ENCODE measurements around the gene FAM184B. TPM values are rescaled to one million over a fixed set of nuclear protein-coding genes. Genes with fewer than 3 reads are reported as not detected.
"Not testable (repeated sequence)": the region's sequence is repeated elsewhere in the genome, so short reads cannot be mapped to it uniquely, and the experiment has no call there.

The FAM184B gene
- total RNA-seq, 2 experiments from 2014 or later, result not detected

DNA sequence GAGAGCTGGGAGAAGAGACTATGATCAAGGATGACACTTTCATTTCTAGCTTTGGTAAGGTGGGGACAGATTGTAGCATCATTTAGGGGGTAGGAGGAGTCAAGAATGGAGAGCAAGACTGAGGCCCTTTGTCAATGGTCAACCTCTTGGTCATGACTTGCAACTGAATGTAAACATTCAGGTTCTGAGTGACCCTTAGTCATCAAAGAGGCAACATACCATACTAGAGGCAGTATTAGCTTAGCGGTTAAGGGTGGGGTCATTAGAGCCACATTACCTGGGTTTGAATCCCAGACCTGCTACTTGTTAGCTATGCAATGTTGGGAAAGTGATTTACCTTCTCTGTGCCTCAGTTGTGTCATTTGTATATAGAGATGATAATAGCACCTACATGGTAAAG is 90.5 kb downstream of the FAM184B start:
- CTCF ChIA-PET, result no interaction called here
- POLR2A ChIA-PET, result no interaction called here

- POLR2A ChIA-PET, result no interaction called here
- CTCF ChIA-PET, result no interaction called here
Observed at GRCh38 chr4:17690135-17690534, 91.3 kb downstream of the FAM184B start.

DNA sequence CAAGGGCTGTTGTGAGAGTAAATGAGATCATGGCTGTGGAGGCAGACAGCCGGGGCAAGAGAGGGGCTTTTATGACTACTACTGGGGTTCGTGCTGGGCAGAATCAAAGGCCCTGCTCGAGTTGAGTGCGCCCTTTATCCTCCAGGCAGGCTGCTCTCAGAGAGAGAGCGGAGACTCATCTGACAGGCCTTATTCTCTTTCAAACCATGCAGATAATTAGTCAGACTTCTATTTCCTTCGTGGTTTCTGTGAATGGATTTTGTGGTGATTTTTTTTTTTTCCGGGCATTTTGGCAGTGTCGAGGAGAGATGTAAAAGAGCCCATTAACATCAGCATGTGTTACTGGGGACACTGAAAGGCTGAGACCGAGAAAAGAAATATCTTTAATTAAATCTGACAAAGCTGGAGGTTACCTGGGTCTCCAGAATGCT is 93.4 kb downstream of the FAM184B start:
- ChIA-PET CTCF (no interaction called here), POLR2A (no interaction called here)

DNA sequence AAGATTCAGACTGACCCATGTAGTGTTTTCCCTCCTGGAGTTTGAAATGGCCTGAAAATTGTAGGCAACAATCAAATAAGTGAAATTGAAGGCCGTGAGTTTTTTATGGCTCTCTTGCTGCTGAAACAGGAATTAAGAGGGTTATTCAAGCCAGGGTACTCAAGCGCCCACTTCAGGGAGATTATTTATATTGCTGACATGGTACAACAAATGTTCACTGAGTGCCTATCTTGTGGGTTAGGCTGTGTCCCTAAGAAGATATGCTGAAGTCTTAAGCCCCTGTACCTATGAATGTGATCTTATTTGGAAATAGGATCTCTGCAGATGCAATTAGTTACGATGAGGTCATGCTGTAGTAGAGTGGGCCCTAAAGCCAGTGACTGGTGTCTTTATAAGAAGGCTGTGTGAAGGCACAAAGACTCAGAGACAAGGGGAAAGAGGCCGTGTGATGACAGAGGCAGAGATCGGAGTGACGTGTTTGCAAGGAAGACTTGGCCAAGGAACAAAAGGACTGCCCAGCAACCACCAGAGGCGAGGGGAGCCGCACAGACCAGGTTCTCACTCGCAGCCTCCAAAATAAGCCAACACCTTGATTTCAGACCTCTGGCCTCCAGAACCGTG is 94.1 kb downstream of the FAM184B start:
- ChIA-PET POLR2A (no interaction called here), CTCF (no interaction called here)

DNA sequence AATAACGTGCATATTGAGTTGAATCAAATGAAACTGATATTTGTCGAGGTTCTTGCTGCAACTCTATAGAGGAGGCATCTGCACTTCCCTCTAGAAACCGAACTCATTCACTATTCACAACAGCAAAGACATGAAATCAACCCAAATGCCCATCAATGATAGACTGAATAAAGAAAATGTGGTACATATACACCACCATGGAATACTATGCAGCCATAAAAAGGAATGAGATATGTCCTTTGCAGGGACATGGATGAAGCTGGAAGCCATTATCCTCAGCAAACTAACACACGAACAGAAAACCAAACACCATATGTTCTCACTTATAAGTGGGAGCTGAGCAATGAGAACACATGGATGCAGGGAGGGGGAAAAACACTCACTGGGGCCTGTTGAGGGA is 96.8 kb downstream of the FAM184B start:
- POLR2A ChIA-PET, CTCF ChIA-PET: not testable (repeated sequence)

DNA sequence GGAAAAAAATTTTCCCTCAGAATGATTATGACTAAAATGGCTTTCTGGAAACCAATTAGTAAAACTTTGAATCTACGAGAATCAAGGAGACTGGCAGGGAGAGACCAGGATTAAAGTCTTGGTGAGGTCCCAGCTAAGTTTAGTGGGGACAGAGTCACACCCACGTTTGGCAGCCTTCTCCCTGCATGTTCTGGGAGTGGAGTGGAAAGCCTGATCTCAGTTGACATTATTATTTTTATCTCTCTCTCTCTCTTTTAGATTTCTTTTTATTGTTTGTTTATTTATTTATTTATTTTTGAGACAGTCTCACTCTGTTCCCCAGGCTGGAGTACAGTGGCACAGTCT is 99.2 kb downstream of the FAM184B start:
- CTCF ChIA-PET, result no interaction called here
- POLR2A ChIA-PET, result no interaction called here

GRCh38 chr4:17681281-17682221 is 99.9 kb downstream of the FAM184B start:
- CTCF ChIA-PET, result no interaction called here
- POLR2A ChIA-PET, result no interaction called here

GRCh38 chr4:17680559-17681280 is 100.7 kb downstream of the FAM184B start:
- ChIA-PET CTCF (no interaction called here), POLR2A (no interaction called here)

DNA sequence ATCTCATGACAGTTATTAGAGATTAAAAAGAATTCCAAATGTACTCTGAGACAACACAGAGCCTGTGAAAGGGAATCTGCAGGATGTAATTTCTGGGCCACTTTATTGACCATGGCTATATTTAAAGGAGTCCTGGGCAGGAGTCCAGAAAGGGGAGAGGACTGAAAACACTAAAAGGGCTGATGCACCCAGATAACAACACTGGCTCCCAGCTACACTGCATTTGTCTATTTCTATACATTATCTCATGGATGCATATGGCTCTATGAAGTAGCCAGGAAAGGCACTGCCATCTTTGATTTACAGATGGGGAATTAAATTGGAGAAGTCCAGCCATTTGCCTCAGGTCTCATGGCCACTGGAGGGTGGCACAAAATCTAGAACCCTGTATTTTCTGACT is 111.0 kb downstream of the FAM184B start:
- ChIA-PET POLR2A (no interaction called here), CTCF (no interaction called here)

- POLR2A ChIA-PET, result no interaction called here
- CTCF ChIA-PET, result no interaction called here
Observed at GRCh38 chr4:17667653-17668201, 113.7 kb downstream of the FAM184B start.

- POLR2A ChIA-PET, result no interaction called here
Observed at GRCh38 chr4:17667253-17667652, 114.2 kb downstream of the FAM184B start.

DNA sequence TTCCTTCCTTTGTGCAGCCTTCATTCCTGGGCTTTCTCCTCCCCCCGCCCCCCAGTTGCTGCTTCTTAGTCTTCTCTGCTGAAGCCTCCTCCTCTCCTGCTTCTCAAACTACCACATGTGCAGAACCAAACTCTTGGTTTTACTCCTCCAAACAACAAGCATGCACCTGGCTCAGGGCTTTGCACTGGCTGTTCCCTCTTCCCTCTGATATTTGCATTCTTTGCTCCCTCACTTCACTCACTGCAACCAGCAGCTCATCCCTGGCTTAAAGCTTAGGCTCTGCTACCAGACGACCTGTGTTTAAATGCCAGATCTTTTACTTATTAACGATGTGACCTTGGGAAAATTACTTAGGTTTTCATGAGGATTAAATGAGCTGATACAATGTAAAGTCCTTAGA is 115.6 kb downstream of the FAM184B start:
- ChIA-PET CTCF (no interaction called here), POLR2A (no interaction called here)

More at GRCh38 chr4:17667253-17667652, 114.2 kb downstream of the FAM184B start:
- CTCF ChIA-PET, result no interaction called here

GRCh38 chr4:17665346-17665745 is 116.1 kb downstream of the FAM184B start:
- CTCF ChIA-PET, result no interaction called here
- POLR2A ChIA-PET, result no interaction called here

- ChIA-PET POLR2A (no interaction called here), CTCF (no interaction called here)
Observed at GRCh38 chr4:17664755-17665154, 116.7 kb downstream of the FAM184B start.

GRCh38 chr4:17662694-17663093 is 118.7 kb downstream of the FAM184B start:
- ChIA-PET POLR2A (no interaction called here), CTCF (no interaction called here)

DNA sequence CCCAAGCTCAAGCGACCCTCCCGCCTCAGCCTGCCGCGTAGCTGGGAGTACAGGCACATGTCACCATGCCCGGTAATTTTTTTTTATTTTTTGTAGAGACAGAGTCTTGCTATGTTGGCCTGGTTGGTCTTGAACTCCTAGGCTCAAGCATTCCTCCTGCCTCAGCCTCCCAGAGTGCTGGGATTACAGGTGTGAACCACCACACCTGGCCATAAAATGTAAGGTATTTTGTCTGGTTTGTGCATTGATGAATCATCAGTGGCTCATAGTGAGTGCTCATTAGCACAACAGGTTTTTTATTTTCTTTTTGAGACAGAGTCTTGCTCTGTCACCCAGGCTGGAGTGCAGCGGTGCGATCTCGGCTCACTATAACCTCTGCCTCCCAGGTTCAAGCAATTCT is 122.2 kb downstream of the FAM184B start:
- POLR2A ChIA-PET, CTCF ChIA-PET: not testable (repeated sequence)

DNA sequence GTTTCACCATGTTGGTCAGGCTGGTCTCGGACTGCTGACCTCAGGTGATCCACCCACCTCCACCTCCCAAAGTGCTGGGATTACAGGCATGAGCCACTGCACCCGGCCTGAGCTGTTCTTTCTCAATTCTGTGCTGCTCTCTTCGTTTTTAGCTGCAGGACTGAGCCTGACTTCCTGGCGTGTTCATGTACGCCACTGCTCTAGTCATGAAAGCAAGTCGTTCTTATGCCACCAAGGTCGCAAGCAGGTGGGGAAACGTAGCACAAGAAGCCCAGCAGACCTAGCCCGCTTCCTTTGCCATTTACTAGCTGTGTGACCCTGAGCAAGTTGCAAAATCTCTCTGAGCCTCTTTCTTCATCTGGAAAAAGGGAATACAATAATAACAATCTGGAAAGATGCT is 123.6 kb downstream of the FAM184B start:
- ChIA-PET CTCF (interaction anchor here (0.6 kb wide), 1 partner anchor 938 kb away, joined by 3 read pairs; no protein-coding TSS in a partner anchor), POLR2A (no interaction called here)

- POLR2A ChIA-PET, result no interaction called here
- CTCF ChIA-PET, result no interaction called here
Observed at GRCh38 chr4:17657090-17657489, 124.3 kb downstream of the FAM184B start.

GRCh38 chr4:17654701-17655100 is 126.7 kb downstream of the FAM184B start:
- ChIA-PET POLR2A (no interaction called here), CTCF (no interaction called here)

GRCh38 chr4:17650406-17650805 is 131.0 kb downstream of the FAM184B start:
- CTCF ChIA-PET, result no interaction called here
- POLR2A ChIA-PET, result no interaction called here

GRCh38 chr4:17647927-17648326 is 133.5 kb downstream of the FAM184B start:
- POLR2A ChIA-PET, result no interaction called here
- CTCF ChIA-PET, result no interaction called here
